CD4-positive, alpha-beta T cell treated with Interleukin-17A for 4 hours (primary cell): ENCODE measurements around the gene CHAF1A.

Experiments
- DNase-seq: peaks from one replicate; pipeline ENCODE4 v3.0.0-alpha.2; 2020; ENCODE audit warnings: mixed read lengths

The CHAF1A gene, protein sequence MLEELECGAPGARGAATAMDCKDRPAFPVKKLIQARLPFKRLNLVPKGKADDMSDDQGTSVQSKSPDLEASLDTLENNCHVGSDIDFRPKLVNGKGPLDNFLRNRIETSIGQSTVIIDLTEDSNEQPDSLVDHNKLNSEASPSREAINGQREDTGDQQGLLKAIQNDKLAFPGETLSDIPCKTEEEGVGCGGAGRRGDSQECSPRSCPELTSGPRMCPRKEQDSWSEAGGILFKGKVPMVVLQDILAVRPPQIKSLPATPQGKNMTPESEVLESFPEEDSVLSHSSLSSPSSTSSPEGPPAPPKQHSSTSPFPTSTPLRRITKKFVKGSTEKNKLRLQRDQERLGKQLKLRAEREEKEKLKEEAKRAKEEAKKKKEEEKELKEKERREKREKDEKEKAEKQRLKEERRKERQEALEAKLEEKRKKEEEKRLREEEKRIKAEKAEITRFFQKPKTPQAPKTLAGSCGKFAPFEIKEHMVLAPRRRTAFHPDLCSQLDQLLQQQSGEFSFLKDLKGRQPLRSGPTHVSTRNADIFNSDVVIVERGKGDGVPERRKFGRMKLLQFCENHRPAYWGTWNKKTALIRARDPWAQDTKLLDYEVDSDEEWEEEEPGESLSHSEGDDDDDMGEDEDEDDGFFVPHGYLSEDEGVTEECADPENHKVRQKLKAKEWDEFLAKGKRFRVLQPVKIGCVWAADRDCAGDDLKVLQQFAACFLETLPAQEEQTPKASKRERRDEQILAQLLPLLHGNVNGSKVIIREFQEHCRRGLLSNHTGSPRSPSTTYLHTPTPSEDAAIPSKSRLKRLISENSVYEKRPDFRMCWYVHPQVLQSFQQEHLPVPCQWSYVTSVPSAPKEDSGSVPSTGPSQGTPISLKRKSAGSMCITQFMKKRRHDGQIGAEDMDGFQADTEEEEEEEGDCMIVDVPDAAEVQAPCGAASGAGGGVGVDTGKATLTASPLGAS

DNA sequence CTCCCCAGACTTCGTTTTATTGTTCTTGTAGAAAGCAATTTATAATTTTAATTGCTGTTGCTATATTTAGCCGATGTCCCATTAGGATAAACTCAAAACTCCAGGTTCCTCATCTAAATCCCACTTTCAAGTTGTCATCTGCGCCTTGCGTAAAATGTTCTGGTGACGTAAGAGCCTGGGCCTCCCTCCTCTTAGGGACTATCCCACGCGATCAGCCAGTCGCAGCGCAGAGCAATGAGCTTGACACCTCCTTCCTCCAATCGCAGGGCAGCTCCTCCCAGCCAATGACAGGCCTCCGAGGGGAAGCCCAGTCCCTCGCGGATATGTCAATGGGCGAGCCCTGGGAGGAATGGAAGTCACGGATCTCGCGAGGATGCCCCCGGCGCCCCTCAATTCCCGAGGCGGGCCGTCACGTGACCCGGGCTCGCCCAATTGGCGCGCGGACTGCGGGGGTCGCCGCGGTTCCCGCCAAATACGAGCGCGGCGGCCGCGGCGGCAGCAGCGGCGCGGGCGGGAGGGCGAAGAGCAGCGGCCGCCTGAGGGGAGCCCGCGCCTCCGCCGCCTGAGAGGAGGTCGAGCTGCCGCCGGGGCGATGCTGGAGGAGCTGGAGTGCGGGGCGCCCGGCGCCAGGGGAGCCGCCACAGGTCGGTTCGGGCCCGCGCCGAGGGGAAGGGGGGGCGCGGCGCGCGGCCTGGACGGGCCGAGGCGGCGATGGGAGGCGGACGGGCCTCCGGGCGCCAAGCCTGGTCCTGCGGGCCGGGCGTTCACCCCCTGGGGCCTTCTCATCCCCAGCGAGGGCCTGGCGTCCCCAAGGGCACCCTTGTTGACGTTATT is at the start of gene CHAF1A:
CHAF1A (plus strand) TSS at position 470 of the 834 bp plus-strand sequence; CDS start at position 593, 123 bp downstream.
- peak; percentile 98 for DNase-seq

DNA sequence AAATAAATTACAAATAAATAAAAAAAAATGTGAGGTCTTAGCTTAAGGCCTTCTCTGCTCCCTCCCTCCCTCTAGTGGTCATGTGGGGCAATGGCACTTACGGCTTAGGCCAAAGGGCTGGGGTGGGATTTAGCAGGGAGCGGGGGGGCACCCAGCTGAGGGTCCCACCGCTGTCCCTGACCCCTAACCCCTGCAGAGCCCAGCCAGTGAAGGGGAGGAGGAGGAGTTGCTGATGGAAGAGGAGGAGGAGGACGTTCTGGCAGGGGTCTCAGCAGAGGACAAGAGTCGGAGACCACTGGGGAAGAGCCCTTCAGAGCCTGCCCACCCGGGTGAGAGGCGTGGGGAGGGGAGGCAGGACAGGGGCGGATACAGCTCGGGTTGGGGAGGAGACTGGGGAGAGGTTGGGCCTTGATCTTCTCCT is 49.7 kb upstream of the CHAF1A start:
- peak; percentile 69 for DNase-seq

DNA sequence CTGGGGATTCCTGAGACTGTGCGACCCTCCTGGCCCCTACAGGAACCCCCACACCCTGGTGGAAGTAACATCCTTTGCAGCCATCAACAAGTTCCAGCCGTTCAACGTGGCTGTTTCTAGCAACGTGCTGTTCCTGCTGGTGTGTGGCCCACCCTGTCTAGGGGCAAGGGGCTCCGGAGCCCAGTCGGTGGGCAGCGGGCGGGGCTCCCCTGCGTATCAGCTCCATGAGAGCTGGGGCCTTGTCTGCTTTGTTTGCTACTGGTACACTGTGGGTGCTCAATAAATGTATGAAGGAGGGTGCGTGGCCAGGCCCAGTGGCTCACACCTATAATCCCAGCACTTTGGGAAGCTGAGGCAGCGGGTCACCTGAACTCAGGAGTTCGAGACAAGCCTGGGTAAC is 48.2 kb upstream of the CHAF1A start:
- no peak for DNase-seq

DNA sequence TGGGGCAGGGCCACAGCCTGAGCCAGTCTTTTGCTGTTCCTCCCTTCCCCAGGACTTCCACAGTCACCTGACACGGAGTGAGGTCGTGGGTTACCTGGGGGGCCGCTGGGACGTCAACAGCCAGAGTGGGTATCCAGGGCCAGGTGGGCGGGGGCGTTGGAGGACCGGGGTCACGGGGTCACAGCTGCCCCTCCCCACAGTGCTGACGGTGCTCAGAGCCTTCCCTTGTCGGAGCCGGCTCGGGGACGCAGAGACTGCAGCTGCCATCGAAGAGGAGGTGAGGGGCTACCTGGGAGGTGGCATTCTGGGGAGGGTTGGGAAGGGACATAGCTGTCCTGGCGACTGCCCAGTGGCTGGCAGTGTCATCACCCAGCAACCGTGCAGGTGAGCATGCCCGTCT is 47.5 kb upstream of the CHAF1A start:
- DNase-seq: no peak

DNA sequence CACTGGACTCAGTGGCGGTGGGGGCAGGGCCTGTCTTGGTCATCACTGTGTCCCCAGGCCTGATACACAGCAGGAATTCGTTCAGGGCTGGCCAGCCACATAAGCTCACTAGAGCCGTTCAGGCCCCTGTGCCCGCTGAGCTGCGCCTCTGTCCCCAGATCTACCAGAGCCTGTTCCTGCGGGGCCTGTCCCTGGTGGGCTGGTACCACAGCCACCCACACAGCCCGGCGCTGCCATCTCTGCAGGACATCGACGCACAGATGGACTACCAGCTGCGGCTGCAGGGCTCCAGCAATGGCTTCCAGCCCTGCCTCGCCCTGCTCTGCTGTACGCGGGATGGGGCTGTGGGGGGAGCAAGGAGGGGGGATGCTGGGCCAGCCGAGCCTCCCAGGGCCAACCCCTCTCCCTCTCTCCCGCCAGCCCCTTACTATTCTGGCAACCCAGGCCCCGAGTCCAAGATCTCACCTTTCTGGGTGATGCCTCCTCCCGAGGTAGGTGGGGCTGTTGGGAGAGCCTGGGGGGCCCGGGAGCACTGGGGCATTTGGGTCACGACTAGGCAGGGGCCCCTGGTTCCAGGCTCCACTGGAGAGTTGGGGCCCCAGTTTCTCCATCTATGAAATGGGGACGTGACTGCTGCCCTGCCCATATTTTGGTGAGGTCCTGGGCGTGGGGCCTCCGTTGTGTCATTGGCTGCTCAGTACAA is 45.2 kb upstream of the CHAF1A start:
- DNase-seq: no peak

DNA sequence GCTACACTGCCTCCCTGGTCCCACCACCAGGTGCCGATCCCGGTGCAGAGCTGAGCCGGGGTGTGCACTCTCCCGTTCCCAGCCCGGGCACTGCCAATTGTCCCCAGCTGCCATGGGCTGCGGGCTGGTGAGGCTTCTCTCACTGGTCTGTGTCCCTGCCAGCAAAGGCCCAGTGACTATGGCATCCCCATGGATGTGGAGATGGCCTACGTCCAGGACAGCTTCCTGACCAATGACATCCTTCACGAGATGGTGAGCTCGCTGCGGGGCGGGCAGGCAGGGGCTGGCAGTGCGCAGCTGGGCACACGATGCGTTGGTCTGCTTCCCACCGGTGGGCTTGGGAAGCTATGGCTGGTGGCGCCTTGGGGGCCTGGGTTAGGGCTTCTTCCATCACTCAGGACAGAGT is 44.5 kb upstream of the CHAF1A start:
- no peak for DNase-seq

DNA sequence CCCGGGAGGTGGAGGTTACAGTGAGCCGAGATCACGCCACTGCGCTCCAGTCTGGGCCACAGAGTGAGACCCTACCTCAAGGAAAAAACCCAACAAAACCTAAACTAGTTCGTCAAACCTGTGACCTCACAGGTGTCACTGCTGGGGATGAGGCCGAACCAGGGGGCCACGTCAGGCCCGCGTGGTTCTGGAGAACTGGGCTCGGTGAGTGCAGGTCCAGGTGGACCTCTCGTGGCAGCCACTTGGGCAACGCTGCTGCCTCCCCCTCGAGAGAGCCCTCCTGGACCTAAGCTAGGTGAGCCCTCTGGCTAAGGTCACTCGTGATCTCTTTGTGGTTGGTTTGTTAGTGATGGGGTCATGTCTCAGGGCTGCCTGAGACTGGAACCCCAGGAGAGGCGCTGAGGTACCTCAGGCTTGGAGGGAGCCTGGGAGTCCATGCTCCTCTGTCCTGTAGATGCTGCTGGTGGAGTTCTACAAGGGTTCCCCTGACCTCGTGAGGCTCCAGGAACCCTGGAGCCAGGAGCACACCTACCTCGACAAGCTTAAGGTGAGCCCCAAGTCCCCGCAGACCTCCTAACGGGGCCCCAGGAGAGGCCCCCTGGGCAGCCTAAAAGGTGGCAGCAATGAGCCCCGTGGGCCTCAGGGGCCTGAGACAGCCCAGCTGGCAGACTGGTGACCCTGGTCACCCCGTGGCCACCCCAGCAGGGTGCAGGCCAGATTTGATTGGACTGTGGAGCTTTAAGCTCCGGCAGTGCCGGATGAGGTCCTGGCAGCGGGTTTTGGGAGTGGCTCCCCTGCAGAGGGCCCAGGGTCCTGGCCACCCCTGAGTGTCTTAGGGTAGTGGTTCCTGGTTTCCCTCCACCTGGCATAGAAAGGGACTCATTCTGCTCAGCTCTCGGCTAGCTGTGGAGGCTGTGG is 43.5 kb upstream of the CHAF1A start:
- DNase-seq: no peak

DNA sequence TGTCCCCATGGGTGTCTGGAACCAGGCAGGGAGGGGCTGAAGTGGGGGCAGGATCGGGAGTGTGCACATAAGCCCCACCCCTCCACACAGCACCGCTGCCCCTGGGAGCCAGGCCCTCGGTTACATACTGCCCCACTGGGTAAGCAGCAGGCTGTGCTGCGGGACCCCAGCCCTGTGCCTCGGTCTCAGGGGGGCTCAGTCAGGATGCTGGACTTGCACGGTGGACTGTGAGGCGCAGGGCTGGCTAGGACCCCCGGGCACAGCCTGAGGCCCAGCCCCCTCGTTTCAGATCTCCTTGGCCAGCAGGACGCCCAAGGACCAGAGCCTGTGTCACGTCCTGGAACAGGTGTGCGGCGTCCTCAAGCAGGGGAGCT is 42.8 kb upstream of the CHAF1A start:
- DNase-seq: no peak

DNA sequence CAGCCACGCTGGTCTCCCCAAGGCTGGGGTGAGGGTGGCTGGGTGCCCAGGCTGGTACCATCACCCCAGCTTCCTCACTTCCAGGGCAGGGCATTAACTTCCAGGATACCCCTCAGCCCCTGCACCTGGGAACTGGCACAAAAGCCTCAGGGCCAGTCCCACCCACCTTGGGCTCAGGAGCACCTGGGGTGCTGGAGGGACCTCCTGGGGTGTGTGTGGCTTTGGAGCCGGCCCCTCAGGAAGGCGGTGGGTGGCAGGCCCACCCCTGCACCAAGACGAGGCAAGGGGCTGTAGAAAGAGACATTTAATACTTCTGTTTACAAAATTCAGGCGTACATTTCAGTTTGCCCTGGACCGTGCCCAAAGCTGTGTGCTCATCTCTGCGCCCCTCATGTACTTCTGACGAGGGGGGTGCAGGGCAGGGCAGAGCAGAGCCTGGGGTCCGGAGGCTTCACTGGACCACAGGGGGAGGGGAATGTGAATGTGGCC is 42.3 kb upstream of the CHAF1A start:
- no peak for DNase-seq

DNA sequence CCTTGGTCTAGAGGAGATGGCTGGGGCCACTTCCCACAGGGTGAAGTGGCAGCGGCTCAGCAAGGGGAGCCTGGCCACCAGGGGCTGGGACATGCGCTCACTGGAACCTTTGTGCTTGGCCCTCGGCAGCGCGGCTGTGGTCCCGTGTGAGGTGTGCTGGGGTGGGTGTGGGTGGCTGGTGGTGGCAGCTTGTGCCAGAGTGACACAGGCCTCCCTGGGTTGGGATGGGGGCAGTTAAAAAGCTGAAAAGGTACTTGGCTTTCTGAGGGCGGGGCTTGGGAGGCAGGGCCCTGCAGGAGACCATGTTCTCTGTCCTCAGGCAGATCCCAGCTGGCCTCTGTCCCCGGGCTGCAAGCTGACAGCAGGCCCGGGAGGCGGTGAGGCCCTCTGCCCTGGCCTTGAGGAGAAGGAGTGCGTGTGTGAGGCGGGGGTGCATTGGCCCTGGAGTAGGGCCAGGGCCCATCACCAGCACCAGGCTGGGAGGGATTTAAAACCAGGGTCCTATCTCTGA is 41.7 kb upstream of the CHAF1A start:
- no peak for DNase-seq

DNA sequence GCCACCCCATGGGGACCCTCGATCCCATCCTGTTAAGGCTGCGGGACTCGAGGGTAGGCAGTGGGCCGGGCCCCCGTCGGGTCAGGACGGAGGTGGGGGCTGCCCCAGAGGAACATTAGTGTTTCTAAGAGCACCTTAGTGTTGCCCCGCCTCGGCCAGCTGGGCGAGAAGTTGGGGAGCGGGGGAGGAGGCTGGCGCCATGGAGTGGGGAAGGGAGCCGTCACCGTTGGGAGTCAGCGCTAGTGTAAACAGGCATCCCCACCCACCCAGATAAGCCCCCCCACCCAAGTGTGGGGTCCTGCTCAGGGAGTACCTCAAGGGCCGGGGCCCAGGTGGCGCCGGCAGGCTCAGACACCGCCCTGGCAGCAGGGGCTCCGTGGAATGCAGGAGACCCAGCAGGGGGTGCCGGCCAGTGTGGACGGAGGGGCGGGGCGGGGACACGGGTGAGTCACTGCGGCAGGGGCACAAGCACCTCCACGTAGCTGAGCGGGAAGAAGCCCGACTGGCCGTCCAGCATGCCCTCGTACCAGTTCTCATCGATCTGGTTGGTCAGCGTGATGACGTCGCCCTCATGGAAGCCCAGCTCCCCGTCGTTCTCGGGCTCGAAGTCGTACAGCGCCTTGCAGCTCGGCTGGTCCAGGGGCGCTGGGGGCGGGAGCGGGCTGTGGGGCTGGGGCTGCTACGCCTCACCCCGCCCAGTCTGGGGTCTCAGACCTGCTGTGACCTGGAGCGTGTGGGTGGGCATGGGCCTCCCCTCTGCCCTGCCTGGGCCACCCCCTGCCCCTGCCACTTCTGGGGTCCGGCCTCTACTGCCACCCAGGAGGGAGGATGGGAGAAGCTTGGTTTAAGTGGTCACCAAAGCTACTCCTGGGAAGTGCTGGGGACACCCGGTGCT is 41.0 kb upstream of the CHAF1A start:
- DNase-seq: no peak

DNA sequence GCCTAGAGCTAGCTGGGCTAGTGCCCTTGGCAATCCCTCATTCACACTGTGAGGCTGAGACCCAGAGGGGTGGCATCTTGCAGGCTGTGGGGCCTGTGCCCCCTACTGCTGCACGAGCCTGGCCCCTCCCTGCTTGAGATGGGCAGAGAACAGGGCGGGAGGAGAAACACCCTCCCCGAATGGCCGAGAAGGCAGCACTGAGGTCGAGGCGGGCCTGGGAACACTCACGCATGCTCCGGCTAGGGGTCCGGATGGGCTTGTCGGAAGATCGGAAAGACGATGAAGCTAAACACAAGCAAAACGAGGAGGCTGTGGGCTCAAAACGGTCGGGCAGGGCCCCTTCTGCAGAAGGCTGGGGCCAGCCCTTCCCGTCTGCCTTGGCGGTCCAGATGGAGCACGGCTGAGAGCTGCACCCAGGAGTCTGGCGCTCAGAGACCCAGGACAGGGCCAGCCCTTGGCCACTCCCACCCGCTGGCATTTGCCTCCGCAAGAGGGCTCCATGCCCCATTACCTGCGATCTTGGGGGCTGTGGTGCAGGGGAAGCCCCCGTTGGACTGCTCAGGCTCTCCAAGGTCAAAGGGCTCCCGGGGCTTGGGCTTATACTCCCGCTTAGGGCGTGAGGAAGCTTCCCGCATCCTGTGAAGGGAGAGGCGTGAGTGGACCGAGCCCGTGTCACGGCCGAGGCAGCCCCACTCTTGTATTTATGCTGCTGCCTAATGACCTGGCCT is 40.2 kb upstream of the CHAF1A start:
- DNase-seq: no peak

DNA sequence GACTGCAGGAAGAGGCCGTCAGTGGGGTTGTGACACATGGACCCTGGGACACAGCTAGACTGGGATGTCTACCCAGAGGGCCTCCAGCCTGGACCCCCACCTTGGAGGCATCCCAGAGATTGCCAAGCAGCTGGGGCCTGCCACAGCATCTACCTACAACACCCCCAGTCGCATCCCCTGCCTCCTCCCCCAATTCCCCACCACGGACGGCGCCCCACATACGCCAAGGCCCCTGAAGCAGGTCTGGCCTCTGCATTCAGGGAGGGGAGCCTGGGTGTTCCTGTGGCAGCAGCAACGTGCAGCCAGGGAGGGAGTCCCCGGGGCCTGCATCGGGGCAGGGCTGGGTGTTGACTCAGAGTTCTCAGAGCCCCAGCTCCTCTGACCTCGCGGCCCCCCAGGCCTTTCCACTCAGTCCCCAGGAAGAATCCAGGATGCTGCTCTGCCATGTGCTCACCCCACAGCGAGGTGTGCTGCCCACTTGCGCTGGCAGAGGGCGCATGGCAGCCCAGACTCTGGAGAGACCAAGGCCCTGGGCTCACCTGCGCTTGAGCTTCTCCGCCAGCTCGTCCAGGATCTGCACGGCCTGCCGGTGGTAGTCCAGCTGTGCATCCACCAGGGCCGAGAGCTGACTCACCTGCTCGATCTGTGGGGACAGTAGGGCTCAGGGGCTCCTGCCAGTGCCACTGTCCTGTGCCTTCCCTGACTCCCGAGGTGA is 39.5 kb upstream of the CHAF1A start:
- DNase-seq: no peak

DNA sequence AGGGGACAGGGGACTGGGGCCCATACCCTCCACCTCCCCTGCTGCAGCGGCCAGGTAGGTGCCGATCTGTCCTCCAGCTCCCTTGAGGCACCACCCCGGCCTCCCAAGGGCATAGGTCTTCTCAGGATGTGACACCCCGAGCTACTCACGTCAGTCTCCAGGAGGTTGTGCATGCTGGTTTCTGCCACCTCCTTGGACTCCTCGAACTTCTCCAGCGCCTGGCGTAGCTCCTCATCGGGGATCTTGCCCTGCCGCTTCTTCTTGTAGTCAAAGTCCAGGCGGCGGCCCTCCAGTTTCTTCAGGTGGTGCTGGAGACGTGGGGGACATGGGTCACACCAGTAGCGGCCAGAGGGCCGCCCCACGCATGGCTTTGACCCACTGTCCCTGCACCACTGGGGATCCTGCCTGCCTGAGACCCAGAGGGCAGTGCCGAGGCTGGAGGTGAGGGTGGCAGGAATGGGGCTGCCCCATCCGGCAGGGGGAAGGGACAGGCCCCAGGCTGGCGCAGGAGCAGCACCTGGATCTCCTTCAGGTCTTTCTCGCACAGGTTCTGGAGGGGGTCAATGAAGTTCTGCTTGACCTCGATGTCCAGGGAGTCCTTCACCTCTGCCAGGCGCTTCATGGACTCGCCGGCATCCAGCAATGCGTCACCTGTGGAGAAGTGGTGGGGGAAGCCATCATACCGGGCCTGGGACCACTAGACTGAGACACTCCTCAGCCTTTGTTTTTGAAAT is 38.7 kb upstream of the CHAF1A start:
- DNase-seq: no peak

DNA sequence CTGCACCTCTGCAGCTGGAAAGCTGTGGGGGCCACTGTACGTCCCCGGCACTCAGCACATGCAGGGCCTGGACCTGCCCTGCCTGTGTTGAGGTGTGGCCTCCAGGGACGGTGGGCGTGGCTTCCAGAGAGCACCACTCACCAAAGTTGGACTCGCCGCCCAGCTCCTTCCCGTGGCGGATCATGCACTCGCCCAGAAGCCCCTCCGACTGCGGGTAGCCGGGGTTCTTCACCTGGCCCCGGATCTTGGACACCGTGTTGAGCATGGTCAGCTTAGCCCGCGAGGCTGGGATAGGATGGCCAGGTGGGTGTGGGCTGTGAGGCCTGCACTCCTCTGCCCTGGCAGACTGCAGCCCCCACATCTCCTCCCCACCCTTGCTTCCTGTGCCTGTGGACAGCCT is 37.1 kb upstream of the CHAF1A start:
- no peak for DNase-seq

DNA sequence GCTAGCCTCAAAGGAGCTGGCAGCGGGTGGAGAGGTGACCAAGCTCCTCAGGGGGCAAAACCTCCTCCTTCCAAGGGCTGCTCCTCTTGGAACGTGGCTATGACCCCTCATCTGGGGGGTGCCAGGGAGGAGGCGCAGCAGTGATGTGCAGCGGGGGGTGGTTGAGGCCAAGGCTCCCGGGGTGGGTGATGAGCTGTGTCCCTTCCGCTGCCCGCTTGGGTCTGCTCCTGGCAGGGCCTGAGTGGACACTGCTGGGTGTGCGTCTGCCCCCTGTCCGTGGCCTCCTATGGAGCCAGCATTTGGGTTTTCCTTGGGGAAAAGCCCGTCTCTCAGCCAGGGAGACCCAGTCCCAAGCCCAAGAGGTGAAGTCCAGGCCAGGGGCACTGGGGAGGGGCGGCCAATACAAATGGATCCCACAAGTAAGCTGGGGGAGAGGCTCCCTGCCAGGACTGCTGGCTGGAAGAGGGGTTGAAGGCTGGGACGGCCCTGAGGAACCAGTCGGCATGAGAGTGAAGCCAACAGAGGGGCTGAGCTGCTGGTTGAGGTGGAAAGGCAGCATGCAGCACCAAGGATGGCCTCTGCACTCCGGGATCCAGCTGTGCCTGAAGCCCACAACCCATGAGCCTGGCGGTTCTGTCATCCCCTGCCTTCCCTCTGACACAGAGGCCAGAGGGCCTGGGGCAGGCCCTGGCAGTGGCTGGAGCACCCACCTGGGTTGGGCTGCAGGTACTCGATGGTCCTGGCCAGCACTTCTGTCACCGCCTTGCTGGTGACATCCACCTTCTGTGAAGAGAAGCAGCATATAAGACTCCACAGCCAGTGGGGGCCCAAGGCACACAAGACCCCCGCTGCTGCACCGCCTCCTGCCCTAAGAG is 36.4 kb upstream of the CHAF1A start:
- DNase-seq: no peak
